ENCODE measurements around the gene PSMD8.

GRCh38 chr19:38412491-38412890 lies 38.1 kb downstream of the PSMD8 start:
- TF ChIP-seq CTCF (IDR thresholded peaks at IDR 0.05; ENCODE audit: low read depth, low read length) (no peak), POLR2A (IDR thresholded peaks at IDR 0.05; ENCODE audit: extremely low read depth, insufficient read length) (no peak), MYC (IDR thresholded peaks at IDR 0.05; ENCODE audit: low read depth, low read length) (no peak)

Data from NB4 (cell line).